Measurements from ENCODE around the gene FGD2. TPM values are rescaled to one million over a fixed set of nuclear protein-coding genes. Genes with fewer than 3 reads are reported as not detected.

The FGD2 gene
- total and polyA plus RNA-seq, 2 of the 8 experiments (the other 6 are each of a cell fraction or from before 2014, with no cell fraction given): 0.12 to 0.32 TPM

- H3K23ac ChIP-seq (ENCODE audit: insufficient read length): no peak overlapping the region
- no peak overlapping the region for H3K18ac ChIP-seq (ENCODE audit: extremely low read depth, low read length)
- FAIRE-seq (no peak), DNase-seq (ENCODE audit: low read depth in 1 of 2, low spot score in 2 of 2) (no peak)
- peaks cover 0 to 8% (median 5%) of the 10 kb centered on the region in 4 experiments; a peak in 4 of 7 replicates for H3K4me1 ChIP-seq (replicated peaks in 1 of 4; ENCODE audit: control insufficient read depth in 3 of 4, insufficient read depth in 4 of 4, low read length in 3 of 4)
- no peaks in the 10 kb centered on the region for H3K27me3 ChIP-seq (replicated peaks in 1 of 4; ENCODE audit: control insufficient read depth in 3 of 4, extremely low read depth in 1 of 4, insufficient read depth in 3 of 4, low read length in 3 of 4)
- no peak overlapping the region for H2BK15ac ChIP-seq (ENCODE audit: low read length)
- H4K5ac ChIP-seq (ENCODE audit: insufficient read length, low read depth, low read length): no peak overlapping the region
- H2BK12ac ChIP-seq (ENCODE audit: low read depth, low read length): no peak overlapping the region
- H2BK20ac ChIP-seq (ENCODE audit: low read length): no peak overlapping the region
- no peak overlapping the region for H2AK5ac ChIP-seq (ENCODE audit: low read depth, low read length)
- no peaks in the 10 kb centered on the region for H3K23me2 ChIP-seq (ENCODE audit: low read depth, low read length)
- H3K79me2 ChIP-seq (ENCODE audit: control insufficient read depth in 1 of 2, insufficient read depth in 2 of 2, low read length in 2 of 2): no peaks in the 10 kb centered on the region
- no peak overlapping the region for H3K4me3 ChIP-seq (ENCODE audit: extremely low read depth in 1 of 4, insufficient read depth in 2 of 4, low read depth in 3 of 4, low read length in 4 of 4)
- H3K14ac ChIP-seq (ENCODE audit: insufficient read length): no peak overlapping the region
- no peak overlapping the region for H2AFZ ChIP-seq (ENCODE audit: low read length)
- no peaks in the 10 kb centered on the region for H3K9me3 ChIP-seq (ENCODE audit: insufficient read depth in 2 of 2, low read depth in 1 of 2, low read length in 1 of 2)
- CTCF ChIA-PET (ENCODE audit: partially characterized antibody): interaction anchor here (0.5 kb wide), 1 partner anchor 134 kb away, joined by 3 read pairs; no protein-coding TSS in a partner anchor
- no peak overlapping the region for H2BK120ac ChIP-seq (replicated peaks; ENCODE audit: low read depth, low read length)
- no peak overlapping the region for H3K9ac ChIP-seq (replicated peaks in 1 of 4; ENCODE audit: extremely low read depth in 1 of 4, low read depth in 3 of 4, low read length in 3 of 4)
- peaks cover 3 to 6% of the 10 kb centered on the region in 2 experiments for H4K20me1 ChIP-seq (replicated peaks in 1 of 2; ENCODE audit: control insufficient read depth in 1 of 2, insufficient read depth in 2 of 2, low read length in 2 of 2)
- no peak overlapping the region for H3K4ac ChIP-seq (replicated peaks; ENCODE audit: insufficient read length, low read depth, low read length)
- no peak overlapping the region for H4K8ac ChIP-seq (ENCODE audit: extremely low read depth, insufficient read depth, low read length)
- no peak overlapping the region for H3K56ac ChIP-seq (replicated peaks; ENCODE audit: insufficient read length, low read depth, low read length)
- POLR2A ChIA-PET (ENCODE audit: partially characterized antibody): interaction anchor here (2.2 kb wide), 1 partner anchor 14 kb away, joined by 7 read pairs; no protein-coding TSS in a partner anchor
- H2BK5ac ChIP-seq (ENCODE audit: low read depth, low read length): no peak overlapping the region
- 89% methylated on average over 4 of the region's 4 CpGs; no CpG with 5 or more reads in 1 of the 2 experiments for WGBS, 2 experiments (ENCODE audit: extremely low coverage in 1 of 2, insufficient coverage in 1 of 2, insufficient read length in 1 of 2, insufficient replicate concordance in 2 of 2, low coverage in 1 of 2, low lambda C conversion rate in 2 of 2, missing lambda C conversion rate in 1 of 2)
- H3K4me2 ChIP-seq (ENCODE audit: insufficient read depth in 1 of 2, low read depth in 2 of 2, low read length in 2 of 2): no peak overlapping the region
- peaks cover 29 to 51% (median 46%) of the 10 kb centered on the region in 4 experiments for H3K36me3 ChIP-seq (ENCODE audit: control insufficient read depth in 2 of 4, insufficient read depth in 4 of 4, low read length in 3 of 4)
- H4K91ac ChIP-seq (replicated peaks; ENCODE audit: insufficient read length, low read length): no peak overlapping the region
- H3K27ac ChIP-seq (ENCODE audit: low read depth, low read length): no peak overlapping the region
- no peaks in the 10 kb centered on the region; the same call in 1 of the 2 replicates for H3K79me1 ChIP-seq (ENCODE audit: low read depth, low read length)
These were observed 37.7 kb upstream of the FGD2 start for GRCh38 chr6:36967757-36968156.

All from H1 (cell line).